Esophagus (tissue), 2 donors: ENCODE results near the gene NME3. TPM values are rescaled to one million over a fixed set of nuclear protein-coding genes. Genes with fewer than 3 reads are reported as not detected.

Source experiments
- H3K27ac ChIP-seq, 2 donors: one replicate each; pipeline ENCODE4 v1.5.1; 2013; ENCODE audit warnings: low read depth in 2 of 2, mild to moderate bottlenecking in 2 of 2, inconsistent platforms in 1 of 2, low read length in 1 of 2, moderate library complexity in 1 of 2
- H3K27me3 ChIP-seq, 2 donors: one replicate each; pipeline ENCODE4 v1.6.1; 2013; ENCODE audit warnings: low read length in 2 of 2, control low read depth in 1 of 2, mild to moderate bottlenecking in 1 of 2; ENCODE audit not compliant: insufficient read depth in 2 of 2, control insufficient read depth in 1 of 2
- H3K36me3 ChIP-seq, 2 donors: one replicate each; pipeline ENCODE4 v1.6.1; 2013; ENCODE audit warnings: low read length in 1 of 2; ENCODE audit not compliant: control insufficient read depth in 2 of 2, insufficient read depth in 2 of 2
- H3K4me1 ChIP-seq, 2 donors: one replicate each; pipeline ENCODE4 v1.6.1; 2013; ENCODE audit warnings: low read length in 1 of 2; ENCODE audit not compliant: control insufficient read depth in 2 of 2, insufficient read depth in 2 of 2
- H3K4me3 ChIP-seq, 2 donors: one replicate each; pipeline ENCODE4 v1.5.1; 2013; ENCODE audit warnings: low read length in 2 of 2, mild to moderate bottlenecking in 2 of 2, low read depth in 1 of 2, moderate library complexity in 1 of 2
- H3K9me3 ChIP-seq, 2 donors: one replicate each; pipeline ENCODE4 v1.6.1; 2013; ENCODE audit warnings: mild to moderate bottlenecking in 2 of 2, low read depth in 1 of 2, low read length in 1 of 2, moderate library complexity in 1 of 2; ENCODE audit not compliant: control insufficient read depth in 2 of 2, insufficient read depth in 1 of 2
- WGBS, 2 donors: extraction: QIAGEN DNeasy Blood & Tissue Kit; methylation state at CpG; one replicate each; pipeline ENCODE4 v1.1.7; 2013; 5-methylcytosine and 5-hydroxymethylcytosine counted together
- polyA plus RNA-seq, 2 donors: library from polyadenylated mRNA; stranded (reverse); fragments of 200-250 nt; gene quantifications; one replicate each; pipeline ENCODE4 v1.2.3, GENCODE V29; 2013
- donor health status: healthy with polysubstance abuse.
- donor health status: Bipolar disorder and iron deficiency.

Gene NME3
- polyA plus RNA-seq, 2 donors: 51.0 to 102 TPM

DNA sequence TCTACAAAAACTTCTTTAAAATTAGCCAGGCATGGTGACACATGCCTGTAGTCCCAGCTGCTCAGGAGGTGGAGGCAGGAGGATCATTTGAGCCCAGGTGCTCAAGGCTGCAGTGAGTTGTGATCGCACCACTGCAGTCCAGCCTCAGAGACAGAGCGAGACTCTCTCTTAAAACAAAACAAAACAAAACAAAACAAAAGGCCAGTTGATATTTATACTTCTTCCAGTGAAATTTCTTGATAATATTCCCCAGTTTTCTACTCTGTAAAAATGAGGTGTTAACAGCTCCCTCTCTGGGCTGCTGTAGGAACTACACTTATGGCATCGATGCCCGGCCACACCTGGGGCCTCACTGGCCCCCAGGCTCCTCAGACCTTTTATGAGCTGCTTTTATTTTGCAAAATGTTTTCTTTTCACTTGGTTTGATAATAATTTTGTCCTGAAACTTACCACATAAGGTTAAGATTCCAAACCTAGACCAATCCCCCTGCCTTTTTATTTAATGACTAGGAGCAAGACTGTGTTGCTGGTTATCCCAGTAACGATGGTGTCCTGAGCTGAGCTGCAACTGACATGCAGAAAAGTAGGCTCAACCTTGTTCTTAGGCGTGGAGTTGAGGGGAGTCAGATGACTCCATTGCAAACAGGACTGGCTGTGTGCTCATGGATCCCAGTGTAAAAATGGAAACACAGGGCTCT lies 47.7 kb downstream of the NME3 start:
- WGBS, 2 donors: 42 to 46% methylated on average over 6 of the region's 6 CpGs
- peaks cover 0 to 4% of the 10 kb centered on the region in 2 donors for H3K4me1 ChIP-seq

DNA sequence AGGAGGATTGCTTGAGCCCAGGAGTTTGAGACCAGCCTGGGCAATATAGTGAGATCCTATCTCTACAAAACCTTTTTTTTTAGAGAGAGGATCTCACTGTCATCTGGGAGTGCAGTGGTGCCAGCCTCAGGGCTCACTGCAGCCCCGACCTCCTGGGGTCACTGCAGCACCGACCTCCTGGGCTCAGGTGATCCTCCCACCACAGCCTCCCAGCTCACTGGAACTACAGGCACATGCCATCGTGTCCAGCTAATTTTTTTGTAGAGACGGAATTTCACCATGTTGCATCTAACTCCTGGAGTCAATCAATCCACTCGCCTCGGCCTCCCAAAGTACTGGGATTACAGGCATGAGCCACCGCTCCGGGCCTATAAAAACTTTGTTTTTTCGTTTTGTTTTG lies 50.0 kb downstream of the NME3 start:
- no peak overlapping the region for H3K27ac ChIP-seq
- H3K36me3 ChIP-seq: peaks cover 0 to 9% of the 10 kb centered on the region in 2 donors
- H3K4me3 ChIP-seq: no peak overlapping the region
- peaks cover 0 to 4% of the 10 kb centered on the region in 2 donors for H3K4me1 ChIP-seq
- no peaks in the 10 kb centered on the region for H3K9me3 ChIP-seq
- H3K27me3 ChIP-seq: no peaks in the 10 kb centered on the region
- WGBS, 2 donors: 90 to 92% methylated on average over 9 of the region's 9 CpGs

More for the DNA sequence above, 47.7 kb downstream of the NME3 start:
- H3K27me3 ChIP-seq: no peaks in the 10 kb centered on the region
- H3K27ac ChIP-seq: peak overlapping the region in 1 of 2 donors; percentile 50
- H3K9me3 ChIP-seq: no peaks in the 10 kb centered on the region
- H3K36me3 ChIP-seq: peaks cover 5 to 31% of the 10 kb centered on the region in 2 donors
- no peak overlapping the region for H3K4me3 ChIP-seq

Other genes starting within 250 kb of the NME3 start
- 1 to 10 TPM; 3.4 to 6.2 TPM for gene TMEM204, start 237.9 kb downstream of the NME3 start, polyA plus RNA-seq
- gene IFT140, start 159.5 kb downstream of the NME3 start, polyA plus RNA-seq: 1 to 10 TPM; 4.3 to 8.8 TPM
- gene CRAMP1, start 159.2 kb downstream of the NME3 start, polyA plus RNA-seq: 10 to 100 TPM in 1 of 2 donors, 1 to 10 TPM in 1; 4.8 to 10.5 TPM
- 10 to 100 TPM; 20.5 to 31.0 TPM for gene JPT2, start 93.3 kb downstream of the NME3 start, polyA plus RNA-seq
- 10 to 100 TPM; 21.6 to 73.8 TPM for gene MAPK8IP3, start 65.3 kb downstream of the NME3 start, polyA plus RNA-seq
- gene EME2, start 1.3 kb upstream of the NME3 start, polyA plus RNA-seq: 10 to 100 TPM in 1 of 2 donors, 1 to 10 TPM in 1; 6.6 to 23.0 TPM
- 100 to 1,000 TPM in 1 of 2 donors, 10 to 100 TPM in 1; 62.4 to 115 TPM for gene MRPS34, start 1.6 kb upstream of the NME3 start, polyA plus RNA-seq
- 100 to 1,000 TPM in 1 of 2 donors, 10 to 100 TPM in 1; 69.1 to 126 TPM for gene SPSB3, start 11.0 kb upstream of the NME3 start, polyA plus RNA-seq
- gene NUBP2, start 11.4 kb upstream of the NME3 start, polyA plus RNA-seq: 10 to 100 TPM; 41.5 to 57.8 TPM
- under 1 TPM; 0.01 to 0.14 TPM for gene IGFALS, start 22.2 kb upstream of the NME3 start, polyA plus RNA-seq
- gene HAGH, start 55.3 kb upstream of the NME3 start, polyA plus RNA-seq: 10 to 100 TPM; 41.1 to 57.9 TPM
- gene FAHD1, start 55.7 kb upstream of the NME3 start, polyA plus RNA-seq: 10 to 100 TPM; 26.6 to 40.5 TPM
- gene MEIOB, start 100.6 kb upstream of the NME3 start, polyA plus RNA-seq: under 1 TPM in 1 of 2 donors, not detected in 1; 0.08 TPM
- 10 to 100 TPM in 1 of 2 donors, 1 to 10 TPM in 1; 8.0 to 16.3 TPM for gene HS3ST6, start 146.9 kb upstream of the NME3 start, polyA plus RNA-seq
- gene MSRB1, start 171.7 kb upstream of the NME3 start, polyA plus RNA-seq: 10 to 100 TPM; 25.9 to 52.7 TPM
- under 1 TPM; 0.06 to 0.14 TPM for gene RPL3L, start 183.1 kb upstream of the NME3 start, polyA plus RNA-seq
- 100 to 1,000 TPM; 160 to 207 TPM for gene NDUFB10, start 188.0 kb upstream of the NME3 start, polyA plus RNA-seq
- 1,000 to 10,000 TPM; 2,871 to 3,908 TPM for gene RPS2, start 193.3 kb upstream of the NME3 start, polyA plus RNA-seq
- under 1 TPM; 0.06 to 0.20 TPM for gene RNF151, start 195.3 kb upstream of the NME3 start, polyA plus RNA-seq
- 10 to 100 TPM; 56.6 to 59.0 TPM for gene TBL3, start 200.5 kb upstream of the NME3 start, polyA plus RNA-seq
- gene NOXO1, start 209.9 kb upstream of the NME3 start, polyA plus RNA-seq: 1 to 10 TPM; 2.7 to 9.3 TPM
- gene GFER, start 212.7 kb upstream of the NME3 start, polyA plus RNA-seq: 10 to 100 TPM; 13.1 to 23.1 TPM
- under 1 TPM; 0.06 to 0.36 TPM for gene SYNGR3, start 218.4 kb upstream of the NME3 start, polyA plus RNA-seq
- 10 to 100 TPM; 27.9 to 36.4 TPM for gene ZNF598, start 238.3 kb upstream of the NME3 start, polyA plus RNA-seq
- under 1 TPM; 0.22 to 0.53 TPM for gene NPW, start 248.2 kb upstream of the NME3 start, polyA plus RNA-seq